ENCODE data around the gene ARHGAP45. TPM values are rescaled to one million over a fixed set of nuclear protein-coding genes. Genes with fewer than 3 reads are reported as not detected.

Gene ARHGAP45
- total and polyA plus RNA-seq, 9 of the 15 experiments (the other 6 are each of a cell fraction or from before 2014, with no cell fraction given), result 0.08 to 22.1 (median 4.2) TPM

DNA sequence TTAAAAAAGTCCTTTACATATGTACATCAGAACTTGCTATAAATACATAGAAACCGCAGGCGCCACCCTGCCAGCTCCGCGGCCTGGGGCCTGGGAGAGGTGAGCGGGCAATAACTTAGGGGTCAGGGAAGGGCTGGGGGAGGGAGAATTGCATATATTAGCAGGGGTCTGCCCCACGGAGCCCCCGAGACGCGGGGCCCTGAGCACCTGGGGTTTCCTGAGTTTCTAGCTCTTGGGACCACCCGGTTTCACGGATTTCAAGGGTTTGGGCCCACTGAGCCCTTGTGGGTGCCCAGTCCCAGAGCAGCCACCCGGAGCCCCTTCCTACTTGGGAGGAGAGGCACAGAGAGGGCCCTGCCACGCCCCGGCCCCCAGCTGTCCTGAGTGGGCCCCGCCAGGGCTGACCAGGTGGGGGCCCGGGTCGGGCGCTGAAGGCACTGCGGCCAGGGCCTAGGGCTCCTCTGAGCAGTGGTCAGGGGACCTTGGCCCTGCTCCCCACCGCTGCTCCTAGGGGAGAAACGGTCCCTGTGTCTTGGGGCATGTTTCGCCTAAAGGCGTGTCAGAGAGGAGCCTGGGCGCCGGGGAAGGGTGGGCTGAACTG, 40.8 kb downstream of the ARHGAP45 start (continued):
- no peak for TF ChIP-seq TRIM25 (IDR thresholded peaks at IDR 0.05; ENCODE audit: borderline replicate concordance)
- no peak for TF ChIP-seq ZNF551 (CRISPR knock-in tag; IDR thresholded peaks at IDR 0.05)
- TF ChIP-seq CCAR2 (IDR thresholded peaks at IDR 0.05; ENCODE audit: low read depth, low read length), result no peak
- TF ChIP-seq FIP1L1 (IDR thresholded peaks at IDR 0.05; ENCODE audit: low read depth, low read length, poor library complexity, severe bottlenecking), result peak; percentile 35
- no peak for TF ChIP-seq ZNF253 (CRISPR knock-in tag; conservative IDR thresholded peaks at IDR 0.05)
- no peak for TF ChIP-seq HNRNPH1 (optimal IDR thresholded peaks at IDR 0.05; ENCODE audit: low read depth, low read length)
- TF ChIP-seq HNRNPLL (IDR thresholded peaks at IDR 0.05; ENCODE audit: low read depth, low read length, poor library complexity, severe bottlenecking), result no peak
- TF ChIP-seq ZNF280B (CRISPR knock-in tag; IDR thresholded peaks at IDR 0.05), result no peak
- peak; percentile 50; the same call in 1 of the 2 replicates for TF ChIP-seq RBFOX2 (IDR thresholded peaks at IDR 0.05; ENCODE audit: low read depth, low read length)
- peak; percentile 74 for TF ChIP-seq POLR2G (IDR thresholded peaks at IDR 0.05; ENCODE audit: low read depth, low read length)
- TF ChIP-seq CCNT2 (IDR thresholded peaks at IDR 0.05; ENCODE audit: borderline replicate concordance, extremely low read depth, insufficient read length, low read depth, low read length), result peak; percentile 16
- no peak for TF ChIP-seq POU5F1 (IDR thresholded peaks at IDR 0.05; ENCODE audit: borderline replicate concordance, low read depth, low read length, partially characterized antibody)
- TF ChIP-seq ZNF778 (CRISPR knock-in tag; IDR thresholded peaks at IDR 0.05), result no peak
- TF ChIP-seq ZNF609 (CRISPR knock-in tag; IDR thresholded peaks at IDR 0.05; ENCODE audit: borderline replicate concordance), result no peak
- TF ChIP-seq PURB (CRISPR knock-in tag; IDR thresholded peaks at IDR 0.05; ENCODE audit: low read depth), result no peak
- TF ChIP-seq, protein P1, sequence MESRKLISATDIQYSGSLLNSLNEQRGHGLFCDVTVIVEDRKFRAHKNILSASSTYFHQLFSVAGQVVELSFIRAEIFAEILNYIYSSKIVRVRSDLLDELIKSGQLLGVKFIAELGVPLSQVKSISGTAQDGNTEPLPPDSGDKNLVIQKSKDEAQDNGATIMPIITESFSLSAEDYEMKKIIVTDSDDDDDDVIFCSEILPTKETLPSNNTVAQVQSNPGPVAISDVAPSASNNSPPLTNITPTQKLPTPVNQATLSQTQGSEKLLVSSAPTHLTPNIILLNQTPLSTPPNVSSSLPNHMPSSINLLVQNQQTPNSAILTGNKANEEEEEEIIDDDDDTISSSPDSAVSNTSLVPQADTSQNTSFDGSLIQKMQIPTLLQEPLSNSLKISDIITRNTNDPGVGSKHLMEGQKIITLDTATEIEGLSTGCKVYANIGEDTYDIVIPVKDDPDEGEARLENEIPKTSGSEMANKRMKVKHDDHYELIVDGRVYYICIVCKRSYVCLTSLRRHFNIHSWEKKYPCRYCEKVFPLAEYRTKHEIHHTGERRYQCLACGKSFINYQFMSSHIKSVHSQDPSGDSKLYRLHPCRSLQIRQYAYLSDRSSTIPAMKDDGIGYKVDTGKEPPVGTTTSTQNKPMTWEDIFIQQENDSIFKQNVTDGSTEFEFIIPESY (CRISPR knock-in tag; IDR thresholded peaks at IDR 0.05), result peak; percentile 7; the same call in 1 of the 2 replicates
